ENCODE data around the gene RC3H2. TPM values are rescaled to one million over a fixed set of nuclear protein-coding genes. Genes with fewer than 3 reads are reported as not detected.
"Not testable (repeated sequence)": the region's sequence is repeated elsewhere in the genome, so short reads cannot be mapped to it uniquely, and the experiment has no call there.

RC3H2 gene
- total and polyA plus RNA-seq, 4 donors = 5.9 to 26.4 (median 16.9) TPM

GRCh38 chr9:122835313-122835731 is 69.8 kb downstream of the RC3H2 start:
- Histone ChIP-seq H3K4me3 (ENCODE audit: low read depth in 1 of 3, low read length in 3 of 3) (no peak overlapping the region), H3K9ac (ENCODE audit: low read depth in 1 of 2, low read length in 2 of 2) (no peak overlapping the region), H3K4me1 (ENCODE audit: control insufficient read depth in 4 of 4, insufficient read depth in 4 of 4, low read length in 3 of 4) (no peaks in the 10 kb centered on the region), H3K9me3 (ENCODE audit: control insufficient read depth in 4 of 4, low read length in 3 of 4) (no peaks in the 10 kb centered on the region), H3K27me3 (ENCODE audit: control insufficient read depth in 4 of 4, insufficient read depth in 4 of 4, low read length in 3 of 4) (no peaks in the 10 kb centered on the region), H3K27ac (ENCODE audit: low read depth in 1 of 2, low read length in 2 of 2) (no peak overlapping the region), H3K36me3 (ENCODE audit: control insufficient read depth in 4 of 4, insufficient read depth in 3 of 4, low read depth in 1 of 4, low read length in 3 of 4) (no peaks in the 10 kb centered on the region)
- DNase-seq (ENCODE audit: low spot score) = no peak
- no peak for TF ChIP-seq NR2F2 (IDR thresholded peaks at IDR 0.05)
- TF ChIP-seq CTCF (IDR thresholded peaks at IDR 0.05; ENCODE audit: low read depth, low read length, missing input control) = no peak
- no peak for TF ChIP-seq RAD21 (IDR thresholded peaks at IDR 0.05)
- TF ChIP-seq JUND (IDR thresholded peaks at IDR 0.05) = no peak
- no peak for TF ChIP-seq MAX (IDR thresholded peaks at IDR 0.05)
- no peak for TF ChIP-seq HNF4A (conservative IDR thresholded peaks at IDR 0.05)
- TF ChIP-seq REST (IDR thresholded peaks at IDR 0.05) = no peak
- no peak for TF ChIP-seq FOXA1 (IDR thresholded peaks at IDR 0.05)
- TF ChIP-seq YY1 (IDR thresholded peaks at IDR 0.05) = no peak
- no peak for TF ChIP-seq TAF1 (conservative IDR thresholded peaks at IDR 0.05)
- TF ChIP-seq RXRA (IDR thresholded peaks at IDR 0.05) = no peak
- TF ChIP-seq ATF3 (IDR thresholded peaks at IDR 0.05) = no peak
- WGBS = 69% methylated on average over 4 of the region's 4 CpGs

GRCh38 chr9:122832194-122832593 is 73.0 kb downstream of the RC3H2 start:
- no peak overlapping the region for H3K27ac ChIP-seq (ENCODE audit: low read depth in 1 of 2, low read length in 2 of 2)
- no peaks in the 10 kb centered on the region for H3K9me3 ChIP-seq (ENCODE audit: control insufficient read depth in 4 of 4, low read length in 3 of 4)
- DNase-seq (ENCODE audit: low spot score) = no peak
- H3K4me1 ChIP-seq (ENCODE audit: control insufficient read depth in 4 of 4, insufficient read depth in 4 of 4, low read length in 3 of 4) = peaks cover 2 to 11% (median 6%) of the 10 kb centered on the region in 4 donors
- no peak overlapping the region for H3K4me3 ChIP-seq (ENCODE audit: low read depth in 1 of 3, low read length in 3 of 3)
- H3K27me3 ChIP-seq (ENCODE audit: control insufficient read depth in 4 of 4, insufficient read depth in 4 of 4, low read length in 3 of 4) = no peaks in the 10 kb centered on the region
- TF ChIP-seq RXRA (IDR thresholded peaks at IDR 0.05) (no peak), FOXA1 (IDR thresholded peaks at IDR 0.05) (no peak), CTCF (IDR thresholded peaks at IDR 0.05; ENCODE audit: low read depth, low read length, missing input control) (no peak), FOXA2 (IDR thresholded peaks at IDR 0.05) (no peak), RAD21 (IDR thresholded peaks at IDR 0.05) (no peak), SP1 (IDR thresholded peaks at IDR 0.05) (no peak)
- H3K9ac ChIP-seq (ENCODE audit: low read depth in 1 of 2, low read length in 2 of 2) = no peak overlapping the region
- H3K36me3 ChIP-seq (ENCODE audit: control insufficient read depth in 4 of 4, insufficient read depth in 3 of 4, low read depth in 1 of 4, low read length in 3 of 4) = no peaks in the 10 kb centered on the region
- WGBS = 90% methylated on average over 3 of the region's 3 CpGs

- not testable (repeated sequence) for H3K27me3 ChIP-seq (ENCODE audit: control insufficient read depth in 4 of 4, insufficient read depth in 4 of 4, low read length in 3 of 4); H3K9me3 ChIP-seq (ENCODE audit: control insufficient read depth in 4 of 4, low read length in 3 of 4); H3K36me3 ChIP-seq (ENCODE audit: control insufficient read depth in 4 of 4, insufficient read depth in 3 of 4, low read depth in 1 of 4, low read length in 3 of 4); DNase-seq (ENCODE audit: low spot score)
- Histone ChIP-seq H3K27ac (ENCODE audit: low read depth in 1 of 2, low read length in 2 of 2) (peak overlapping the region; percentile 87 to 94), H3K9ac (ENCODE audit: low read depth in 1 of 2, low read length in 2 of 2) (peak overlapping the region in 1 of 2 donors; percentile 71), H3K4me3 (ENCODE audit: low read depth in 1 of 3, low read length in 3 of 3) (peak overlapping the region; percentile 83 to 98 (median 95)), H3K4me1 (ENCODE audit: control insufficient read depth in 4 of 4, insufficient read depth in 4 of 4, low read length in 3 of 4) (peaks cover 5 to 19% (median 13%) of the 10 kb centered on the region in 4 donors)
- WGBS = 72% methylated on average over 18 of the region's 18 CpGs
These were observed 76.2 kb downstream of the RC3H2 start for GRCh38 chr9:122828965-122829284.

Data from liver (tissue), 9 donors.